GM21737 (cell line): ENCODE data around the gene GLRX3.
"Not testable (repeated sequence)": the region's sequence is repeated elsewhere in the genome, so short reads cannot be mapped to it uniquely, and the experiment has no call there.

Experiments
- ATAC-seq: cut with Tn5 transposase; IDR thresholded peaks from one replicate; pipeline ENCODE4 v1.9.1; 2021; ENCODE audit warnings: mild to moderate bottlenecking, moderate library complexity; ENCODE audit not compliant: unreplicated experiment

Gene GLRX3

DNA sequence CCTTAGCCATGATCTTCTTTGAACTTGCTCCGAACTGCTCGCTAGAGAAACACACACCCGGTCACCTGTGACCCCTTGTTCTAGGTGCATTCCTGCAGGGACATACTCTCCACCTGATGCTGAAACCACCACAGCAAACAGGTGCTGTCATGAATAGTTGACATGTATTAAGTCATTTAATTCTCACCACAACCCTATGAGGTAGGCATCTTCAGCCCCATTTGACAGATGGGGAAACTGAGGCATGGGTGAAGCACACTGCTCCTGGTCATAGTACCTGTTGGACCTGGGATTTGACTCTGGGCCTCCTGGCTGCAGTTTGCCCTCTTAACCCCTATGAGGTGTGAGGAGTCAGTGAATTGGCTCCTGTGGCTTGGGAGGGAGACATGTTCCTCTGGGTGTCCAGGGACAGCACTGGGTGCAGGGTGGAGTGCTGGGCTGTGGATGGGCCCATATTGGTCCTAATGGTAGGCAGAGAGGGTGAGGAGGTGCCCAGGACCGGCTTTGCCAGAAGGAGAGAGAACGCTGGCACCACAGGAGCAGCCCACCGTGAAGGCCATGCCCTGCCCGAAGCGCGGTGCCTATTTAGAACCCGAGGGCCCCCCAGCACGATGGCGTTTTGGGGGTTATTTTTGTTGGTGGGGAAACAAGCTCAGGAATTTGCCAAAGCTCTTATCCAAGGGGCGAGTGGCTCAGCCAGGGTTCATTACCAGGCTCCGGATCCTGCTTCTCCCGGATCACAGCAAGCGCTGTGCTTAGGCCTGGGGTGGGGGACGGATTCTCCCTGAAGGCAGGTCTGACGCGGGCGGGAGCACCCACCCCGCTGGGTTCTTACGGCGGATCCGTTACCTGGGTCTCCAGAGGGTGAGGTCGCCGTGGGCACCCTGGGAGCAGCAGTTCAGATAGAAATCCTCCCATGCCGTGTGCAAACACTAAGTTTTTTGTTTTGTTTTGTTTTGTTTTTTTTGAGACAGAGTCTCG is 52.3 kb downstream of the GLRX3 start:
- ATAC-seq = no peak

DNA sequence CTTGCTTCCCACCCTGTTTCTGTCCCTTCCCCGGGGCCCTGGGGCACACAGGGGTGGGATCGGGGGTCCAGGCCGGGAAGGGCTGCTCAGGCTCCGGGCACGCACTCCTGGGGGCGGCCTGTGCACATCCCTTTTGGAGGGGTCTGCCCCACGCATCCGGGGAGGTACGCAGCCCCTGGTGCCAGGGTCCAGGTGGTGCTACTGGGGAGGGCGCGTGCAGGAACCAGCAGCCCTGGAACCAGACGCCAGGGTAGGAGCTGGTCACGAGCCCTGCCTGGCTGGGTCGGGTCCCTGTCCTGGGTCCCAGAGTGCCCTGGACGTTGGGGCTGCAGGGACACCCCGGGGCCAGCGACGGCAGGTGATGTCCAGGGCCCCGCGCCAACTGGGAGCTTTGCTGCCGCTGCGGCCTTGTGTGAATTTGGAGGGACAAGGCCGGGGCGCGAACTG is 53.4 kb downstream of the GLRX3 start:
- no peak for ATAC-seq

DNA sequence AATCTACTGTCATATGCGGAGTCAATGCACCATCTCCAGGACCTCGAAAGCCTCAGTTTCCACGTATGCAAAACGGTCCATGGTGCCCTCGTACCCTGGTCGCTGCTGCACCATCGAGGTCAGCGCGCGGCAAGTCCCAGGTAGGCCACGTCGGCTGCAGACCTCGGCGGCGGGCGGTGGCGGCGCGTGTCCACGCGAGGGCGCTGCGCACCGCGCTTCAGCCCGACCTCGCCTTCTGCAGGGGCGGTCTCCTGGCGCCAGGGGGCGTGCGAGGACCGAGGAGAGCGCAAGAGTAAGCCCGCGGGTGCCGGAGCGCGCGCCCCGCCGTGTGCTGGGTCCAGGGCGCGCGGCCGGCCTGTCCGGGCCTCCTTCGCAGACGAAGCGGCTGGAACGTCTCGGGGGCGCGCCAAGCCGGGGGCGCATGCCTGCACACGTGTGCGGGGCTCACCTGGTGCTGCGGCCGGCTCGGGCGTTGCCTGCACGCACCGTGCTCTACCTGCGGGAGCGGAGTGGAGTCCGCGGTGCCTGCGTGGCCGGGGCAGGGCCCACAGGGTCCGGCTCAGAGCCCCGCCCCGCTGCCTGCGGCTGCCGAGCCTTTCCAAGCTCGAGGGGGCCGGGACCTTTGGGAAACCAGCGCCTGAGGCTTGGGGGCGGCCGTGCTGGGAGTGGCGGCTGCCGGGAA is 54.0 kb downstream of the GLRX3 start:
- ATAC-seq = peak; percentile 89

DNA sequence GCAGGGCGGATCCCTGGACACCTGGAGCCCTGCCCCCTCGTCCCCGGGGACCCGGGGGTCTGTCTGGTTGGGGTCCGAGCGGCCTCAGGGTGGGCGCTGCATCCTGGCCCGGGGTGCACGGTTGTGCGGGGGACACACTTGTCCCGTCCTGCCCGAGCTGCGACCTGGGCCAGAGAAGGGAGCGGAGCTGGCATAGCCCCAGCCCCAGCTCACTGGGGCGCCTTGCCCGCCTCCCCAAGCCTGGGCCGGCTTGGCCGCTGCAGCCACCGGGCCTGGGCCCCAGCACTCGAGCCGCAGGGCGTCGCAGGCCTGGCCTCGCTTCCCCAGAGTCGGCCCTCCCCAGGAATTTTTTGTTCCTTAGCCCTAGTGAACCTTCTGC is 54.5 kb downstream of the GLRX3 start:
- ATAC-seq = no peak

DNA sequence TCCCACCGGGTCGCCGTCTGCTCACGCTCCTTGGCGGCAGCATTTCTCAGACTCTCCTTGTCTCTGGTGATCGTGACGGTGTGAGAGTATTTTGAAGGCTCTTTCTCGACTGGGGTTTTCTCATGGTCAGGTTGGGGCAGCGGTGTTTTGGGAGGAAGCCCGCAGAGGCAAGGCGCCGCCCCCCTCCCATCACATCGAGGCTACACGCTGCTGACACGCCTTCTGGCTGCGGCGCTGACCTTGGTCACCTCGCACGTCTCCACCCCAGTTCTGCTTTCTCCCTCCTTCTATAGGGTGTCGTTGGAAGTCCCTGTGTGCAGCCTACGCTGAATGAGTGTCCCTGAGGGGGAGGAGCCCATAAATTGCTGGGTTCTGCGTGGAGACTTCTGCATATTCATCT is 55.2 kb downstream of the GLRX3 start:
- ATAC-seq = no peak

DNA sequence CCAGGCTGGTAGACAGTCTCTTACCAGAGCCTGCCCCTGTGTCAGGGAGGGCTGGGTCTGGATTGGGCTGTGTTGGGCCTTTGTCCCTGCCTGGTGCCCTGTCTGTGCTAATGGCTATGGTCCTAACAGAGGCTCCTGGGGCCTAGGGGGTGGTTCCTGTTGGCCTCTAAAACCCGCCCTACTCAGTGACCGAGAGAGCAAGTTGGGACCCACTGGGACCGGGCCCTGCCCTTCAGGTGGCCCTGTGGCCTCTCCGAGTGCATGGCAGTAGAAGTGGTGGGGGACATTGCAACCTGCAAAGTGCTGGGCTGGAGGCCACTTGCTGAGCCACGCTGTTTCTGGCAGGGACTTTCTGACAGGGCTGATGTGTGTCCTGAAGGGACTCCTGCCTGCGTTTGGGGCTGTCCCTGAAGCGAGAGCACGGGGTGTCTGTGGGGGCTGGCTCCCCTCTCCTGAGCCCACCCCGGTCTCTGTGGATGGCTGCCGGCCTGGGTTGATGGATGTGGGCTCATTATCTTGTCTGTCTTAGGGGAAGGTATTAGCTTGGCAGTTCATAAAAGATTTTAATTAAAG is 56.2 kb downstream of the GLRX3 start:
- ATAC-seq = no peak

DNA sequence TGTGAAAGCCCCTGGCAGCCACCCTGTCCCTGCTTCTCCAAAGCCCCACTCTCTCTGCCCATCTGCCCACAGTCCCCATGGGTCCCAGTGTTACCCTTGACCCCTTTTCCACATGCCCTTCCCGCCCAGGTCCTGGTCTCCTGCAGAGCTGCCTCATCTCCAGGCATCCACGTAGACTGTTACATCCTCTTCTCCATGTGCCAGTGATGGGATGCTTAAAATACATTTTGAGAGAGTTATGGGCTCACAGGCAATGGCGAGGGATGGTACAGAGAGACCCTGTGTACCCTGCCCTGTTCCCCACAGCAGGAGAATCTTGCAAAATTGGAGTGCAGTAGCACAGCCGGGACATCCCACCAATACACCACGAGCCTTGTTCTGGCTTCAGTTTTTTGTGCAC is 56.8 kb downstream of the GLRX3 start:
- ATAC-seq = no peak

DNA sequence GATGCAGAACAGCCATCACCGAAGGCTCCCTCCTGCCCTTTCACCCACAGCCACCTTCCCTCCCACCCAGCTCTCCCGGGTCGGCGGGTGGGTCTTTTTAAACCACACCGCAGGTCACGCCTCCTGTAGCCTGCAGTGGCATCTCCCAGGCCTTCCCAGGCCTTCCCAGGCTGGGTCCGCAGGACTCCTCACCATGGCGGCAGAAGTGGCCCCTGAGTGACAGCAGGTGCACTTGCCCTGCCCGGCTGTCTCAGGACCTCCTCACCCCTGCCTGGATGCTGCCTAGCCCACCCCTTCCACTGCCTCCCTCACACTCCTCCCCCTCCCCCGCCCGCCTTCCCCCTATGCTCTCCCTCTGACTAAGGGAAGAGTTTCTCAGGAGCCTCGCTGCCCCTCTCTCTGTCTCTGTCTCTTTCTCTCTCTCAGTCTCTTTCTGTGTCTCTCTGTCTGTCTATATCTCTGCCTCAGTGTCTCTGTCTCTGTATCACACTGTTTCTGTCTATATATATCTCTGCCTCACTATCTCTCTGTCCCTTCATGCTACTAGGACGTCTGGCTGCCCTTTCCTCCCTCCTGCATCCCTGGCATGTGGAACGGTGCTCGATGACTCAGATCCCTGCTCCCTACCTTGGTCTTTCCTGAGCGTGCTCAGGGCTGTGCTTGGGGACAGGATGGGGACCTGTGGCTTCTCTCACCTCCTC is 57.5 kb downstream of the GLRX3 start:
- no peak for ATAC-seq

DNA sequence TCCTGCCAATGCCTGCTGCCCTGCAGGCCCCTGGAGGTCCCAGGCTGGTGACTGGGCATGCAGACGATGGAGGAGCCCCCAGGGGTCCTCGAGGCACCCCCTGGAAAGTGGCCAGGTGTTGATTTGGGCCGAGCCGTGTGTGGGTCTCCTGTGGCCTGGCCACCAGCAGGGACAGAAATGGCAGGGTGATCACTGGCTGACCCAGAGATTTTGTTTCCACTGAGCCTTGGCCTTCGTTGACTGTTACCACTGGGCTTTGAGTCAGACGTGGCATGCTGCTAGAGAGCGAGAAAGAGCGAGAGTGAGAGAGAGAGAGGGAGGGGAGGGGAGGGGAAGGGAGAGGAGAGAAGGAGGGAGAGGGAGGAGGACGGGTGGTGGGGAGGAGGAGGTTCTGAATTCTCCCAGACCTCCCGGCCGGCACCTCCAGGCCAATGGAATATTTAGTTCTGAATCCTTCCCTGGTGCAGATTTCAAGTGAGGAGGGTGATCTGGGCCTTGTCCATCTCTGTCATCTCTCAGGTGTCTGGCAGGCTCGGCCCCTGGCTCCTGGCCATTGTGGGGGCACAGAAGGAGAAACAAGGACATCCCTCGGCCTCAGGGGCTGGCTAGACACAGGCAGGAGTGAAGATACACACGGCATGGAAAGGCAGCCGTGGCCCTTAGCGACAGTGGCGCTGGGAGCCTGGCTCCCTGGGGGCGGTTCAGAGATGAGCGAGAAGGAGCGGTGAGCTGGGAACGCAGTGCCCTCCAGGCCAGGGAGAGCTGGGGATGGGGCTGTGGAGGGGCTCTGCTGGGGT is 58.2 kb downstream of the GLRX3 start:
- ATAC-seq = no peak

DNA sequence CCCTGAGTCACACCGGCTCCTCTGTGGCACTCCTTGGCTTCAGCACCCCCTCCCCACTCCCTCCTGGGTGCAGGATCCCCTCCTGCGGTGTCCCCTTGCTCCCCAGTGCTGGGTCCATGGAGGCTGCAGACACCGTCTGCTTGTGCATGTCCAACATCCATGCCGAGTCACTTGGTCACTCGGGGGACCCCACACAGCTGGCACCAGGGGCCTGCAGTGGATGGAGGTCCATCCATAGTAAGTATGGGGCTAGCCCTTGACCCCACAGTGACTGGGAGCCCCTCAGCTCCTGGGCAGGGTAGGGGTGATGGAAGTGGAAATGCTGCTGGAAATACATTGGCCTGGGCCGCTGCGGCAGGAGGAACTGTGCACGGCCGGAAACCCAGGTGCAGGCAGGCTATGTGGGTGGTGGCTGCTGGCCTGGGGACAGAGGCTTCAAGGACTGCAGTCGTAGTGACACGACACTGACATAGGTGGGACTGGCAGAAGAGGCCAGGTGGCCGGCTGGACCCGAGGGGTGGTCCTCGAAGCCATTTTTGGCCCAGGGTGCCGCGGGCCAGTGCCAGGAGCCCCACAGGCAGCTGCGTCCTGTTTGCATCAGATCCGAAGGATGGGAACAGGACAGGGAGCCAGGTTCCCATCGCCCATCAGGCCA is 58.9 kb downstream of the GLRX3 start:
- ATAC-seq = no peak

DNA sequence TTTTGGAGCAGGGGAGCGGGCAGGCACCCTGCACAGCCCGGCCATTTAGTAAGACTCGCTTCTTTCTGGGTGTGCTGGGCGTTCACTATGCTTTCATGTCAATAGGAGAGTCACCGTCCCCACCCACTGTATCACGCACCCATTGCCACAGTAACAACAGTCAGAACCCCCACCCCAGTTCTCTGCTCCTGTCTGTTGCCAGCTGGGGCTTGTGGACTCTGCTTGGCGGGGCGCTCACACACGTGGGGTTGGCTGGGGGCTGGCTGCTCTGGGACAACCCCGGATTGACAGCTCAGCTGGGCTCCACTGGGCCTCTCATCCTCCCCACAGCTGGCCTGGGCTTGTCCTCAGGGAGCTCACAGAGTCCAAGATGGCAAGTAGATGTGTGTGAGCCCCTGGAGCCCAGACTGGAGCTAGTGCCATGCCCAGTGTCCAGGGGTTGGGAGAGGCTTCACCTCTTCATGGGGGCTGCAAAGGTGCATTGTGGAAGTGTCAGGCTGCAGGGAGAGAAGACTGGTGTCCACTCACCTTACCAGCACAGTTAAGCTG is 59.6 kb downstream of the GLRX3 start:
- ATAC-seq = no peak

DNA sequence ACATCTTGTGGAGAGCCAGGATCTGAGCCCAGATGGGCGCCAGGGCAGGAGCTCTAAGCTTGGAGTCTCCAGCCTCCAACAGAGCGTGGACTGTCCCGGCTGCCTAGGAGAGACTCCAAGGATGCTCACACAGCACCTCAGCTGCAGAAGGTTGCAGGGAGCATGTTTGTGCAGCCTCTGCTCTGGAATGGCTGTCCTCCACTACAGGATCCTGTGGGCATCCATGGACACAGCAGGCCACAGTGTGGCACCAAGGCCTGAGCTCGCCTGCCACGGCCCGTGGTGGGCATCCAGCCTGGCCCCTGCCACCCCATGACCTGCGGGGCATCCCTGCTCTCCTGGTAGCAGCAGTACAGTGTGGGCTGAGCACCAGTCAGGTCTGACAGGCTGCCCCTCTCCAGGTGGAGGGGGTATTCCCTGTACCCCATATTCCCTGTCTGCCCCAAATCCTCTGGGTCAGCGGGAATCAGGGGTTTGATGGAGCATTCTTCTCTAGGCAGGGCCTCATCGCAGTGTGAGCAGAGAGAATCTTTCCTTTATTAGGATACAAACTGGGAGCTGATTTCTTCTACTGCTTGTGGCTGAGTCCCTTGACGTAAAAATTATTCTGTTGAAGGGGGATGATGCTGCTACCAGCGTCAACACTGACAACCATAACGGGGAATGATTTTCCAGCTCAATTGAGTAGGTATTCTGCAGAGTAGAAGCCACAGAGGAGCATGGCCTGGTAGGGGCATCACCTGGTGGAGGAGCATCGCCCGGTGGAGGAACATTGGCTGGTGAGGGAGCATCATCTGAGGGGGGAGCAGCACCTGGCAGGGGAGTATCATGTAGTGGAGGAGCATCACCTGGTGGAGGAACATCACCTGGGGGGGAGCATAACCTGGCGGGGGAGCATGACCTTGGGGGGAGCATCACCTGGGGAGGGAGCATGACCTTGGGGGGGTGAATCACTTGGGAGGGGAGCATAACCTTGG is 60.6 kb downstream of the GLRX3 start:
- ATAC-seq = no peak

DNA sequence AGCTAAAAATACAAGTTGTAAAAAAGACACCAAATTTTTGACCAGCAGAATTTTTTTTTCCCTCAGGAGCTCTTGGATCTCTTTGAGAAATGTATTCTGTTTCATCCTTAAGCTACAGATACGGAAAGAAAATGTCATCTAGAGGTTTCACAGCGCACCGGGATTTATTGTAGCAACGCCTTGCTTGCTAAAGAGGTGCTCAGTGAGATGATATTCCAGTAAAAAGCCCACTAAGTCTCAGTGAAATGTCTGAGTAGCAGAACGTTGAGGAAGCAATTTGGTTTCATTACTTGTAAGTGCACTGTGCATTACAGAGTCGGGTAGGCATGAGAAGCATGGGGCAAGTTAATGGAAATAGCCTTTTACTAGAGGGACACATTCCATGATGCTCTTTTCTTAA is 62.5 kb downstream of the GLRX3 start:
- no peak for ATAC-seq

DNA sequence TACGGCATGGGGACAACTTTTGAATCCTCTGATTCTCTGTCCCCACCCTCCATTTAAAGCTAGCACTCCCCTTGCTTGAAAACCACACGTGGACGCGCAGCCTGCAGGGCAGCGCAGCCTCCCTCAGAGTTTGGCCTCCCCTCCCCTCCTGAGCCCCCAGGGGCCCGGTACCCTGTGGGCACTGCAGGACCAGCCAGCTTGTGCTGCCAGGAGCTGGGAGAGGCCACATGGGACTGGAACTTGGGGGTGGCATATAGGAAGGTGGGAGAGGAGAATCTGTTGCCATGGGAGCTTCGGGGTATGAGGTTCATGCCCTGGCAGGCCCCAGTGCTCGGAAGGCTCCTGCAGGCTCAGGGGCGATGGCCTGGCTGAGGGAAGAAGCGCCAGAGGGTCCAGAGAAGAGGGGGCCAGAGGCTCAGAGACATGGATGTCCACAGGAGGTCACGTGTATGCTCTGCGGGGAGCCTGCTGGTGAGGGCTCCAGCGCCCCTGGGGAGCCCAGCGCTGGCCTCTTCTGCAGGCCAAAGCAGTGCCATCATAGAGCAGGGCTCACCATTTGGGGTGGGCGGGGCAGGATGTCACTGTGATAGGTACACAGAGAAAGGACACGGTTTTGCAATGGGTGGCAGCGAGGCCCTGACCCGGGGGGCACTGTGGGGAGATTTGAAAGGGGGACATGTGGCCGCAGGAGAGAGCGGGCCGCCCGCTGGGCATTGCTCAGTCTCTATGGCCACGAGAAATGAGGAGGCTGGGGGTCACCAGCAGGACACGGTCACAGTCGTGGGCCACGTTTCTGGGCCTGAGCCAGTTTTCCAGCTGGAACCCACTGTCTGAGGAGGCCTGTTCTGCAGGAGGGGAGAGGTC is 64.2 kb downstream of the GLRX3 start:
- no peak for ATAC-seq

DNA sequence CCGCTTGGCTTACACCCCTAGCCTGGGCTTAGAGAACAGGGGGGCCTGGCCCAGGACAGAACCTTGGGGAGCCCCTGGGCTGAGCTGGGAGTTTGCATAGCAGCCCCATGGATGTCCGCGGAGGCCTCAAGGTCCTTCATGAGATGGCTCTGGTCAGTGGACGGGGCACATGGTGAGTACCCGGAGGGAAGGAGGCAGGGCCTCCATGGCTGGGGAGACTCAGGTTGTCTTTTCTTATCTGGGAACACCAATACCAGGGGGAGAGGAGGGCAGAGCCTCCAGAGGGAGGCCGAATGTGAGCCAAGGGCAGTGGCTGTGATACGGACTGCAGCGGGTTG is 64.8 kb downstream of the GLRX3 start:
- no peak for ATAC-seq

DNA sequence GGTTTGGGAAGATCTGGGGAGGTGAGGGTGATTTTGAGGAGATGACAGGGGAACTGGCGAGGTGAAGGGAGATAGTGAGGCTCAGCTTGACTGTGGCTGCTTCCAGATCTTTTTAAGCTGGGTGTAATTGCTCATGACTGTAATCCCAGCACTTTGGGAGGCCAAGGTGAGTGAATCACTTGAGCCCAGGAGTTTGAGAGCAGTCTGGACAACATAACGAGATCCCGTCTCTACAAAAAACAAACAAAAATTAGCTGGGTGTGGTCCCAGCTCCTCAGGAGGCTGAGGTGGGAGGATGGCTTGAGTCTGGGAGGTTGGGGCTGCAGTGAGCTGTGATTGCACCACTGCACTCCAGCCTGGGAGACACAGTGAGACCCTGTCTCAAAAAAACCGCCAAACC is 66.0 kb downstream of the GLRX3 start:
- ATAC-seq = not testable (repeated sequence)

DNA sequence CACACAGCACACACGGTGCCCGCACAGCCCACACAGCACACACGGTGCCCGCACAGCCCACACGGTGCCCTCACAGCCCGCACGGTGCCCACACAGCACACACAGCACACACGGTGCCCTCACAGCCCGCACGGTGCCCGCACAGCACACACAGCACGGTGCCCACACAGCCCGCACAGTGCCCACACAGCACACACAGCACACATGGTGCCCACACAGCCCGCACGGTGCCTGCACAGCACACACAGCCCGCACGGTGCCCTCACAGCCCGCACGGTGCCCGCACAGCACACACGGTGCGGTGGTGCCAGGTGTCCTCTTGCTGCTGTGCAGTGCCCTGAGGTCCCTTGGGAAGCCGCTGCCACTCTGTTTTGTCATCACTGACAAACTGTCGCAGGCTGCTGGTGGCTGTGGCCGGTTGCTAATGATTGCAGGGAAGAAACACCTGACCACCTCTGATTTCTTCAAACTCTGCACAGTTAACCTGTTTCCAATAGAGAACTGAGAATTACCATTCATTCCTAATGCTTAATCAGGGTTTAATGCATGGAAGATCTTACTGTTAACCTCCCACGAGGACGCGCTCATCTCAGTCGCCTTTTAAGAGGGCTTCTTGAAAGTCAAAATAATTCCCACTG is 66.9 kb downstream of the GLRX3 start:
- ATAC-seq = no peak
